Measurements from ENCODE around the gene ACOT9. TPM values are rescaled to one million over a fixed set of nuclear protein-coding genes. Genes with fewer than 3 reads are reported as not detected.
"Not testable (repeated sequence)": the region's sequence is repeated elsewhere in the genome, so short reads cannot be mapped to it uniquely, and the experiment has no call there.

ACOT9 gene
- total RNA-seq, 2 experiments from 2014 or later = 46.8 to 49.7 TPM

GRCh38 chrX:23670528-23670927 lies 72.5 kb downstream of the ACOT9 start:
- Mint-ChIP-seq H3K27ac (no peak overlapping the region), H3K36me3 (ENCODE audit: low read depth) (peaks cover 4% of the 10 kb centered on the region), H3K9me3 (no peaks in the 10 kb centered on the region), H3K27me3 (ENCODE audit: low read depth) (no peaks in the 10 kb centered on the region), H3K4me1 (ENCODE audit: low read depth) (peaks cover 24% of the 10 kb centered on the region), H3K4me3 (no peak overlapping the region)
- intact Hi-C loops (cut with micrococcal nuclease) = no loop called here
- DNase-seq = no peak
- CTCF ChIA-PET = no interaction called here

GRCh38 chrX:23668335-23668734 lies 74.7 kb downstream of the ACOT9 start:
- no peak for DNase-seq
- H3K4me1 Mint-ChIP-seq (ENCODE audit: low read depth) = peaks cover 29% of the 10 kb centered on the region
- no peaks in the 10 kb centered on the region for H3K9me3 Mint-ChIP-seq
- H3K4me3 Mint-ChIP-seq = peak overlapping the region; percentile 84
- intact Hi-C loops (cut with micrococcal nuclease) = loop anchor here (1.0 to 10.0 kb wide), 6 partner anchors 236 to 1824 kb away; partner anchors contain the start of genes APOO, CXorf58 and KLHL15
- H3K27ac Mint-ChIP-seq = peak overlapping the region; percentile 90
- H3K36me3 Mint-ChIP-seq (ENCODE audit: low read depth) = peaks cover 4% of the 10 kb centered on the region
- H3K27me3 Mint-ChIP-seq (ENCODE audit: low read depth) = no peaks in the 10 kb centered on the region
- CTCF ChIA-PET = no interaction called here

GRCh38 chrX:23667239-23668177 lies 75.6 kb downstream of the ACOT9 start, which contains the start of gene PRDX4:
Gene PRDX4 (plus strand): TSS chrX:23667493. CDS start chrX:23667571, 78 bp downstream.
- H3K27me3 Mint-ChIP-seq (ENCODE audit: low read depth) = no peaks in the 10 kb centered on the region
- H3K27ac Mint-ChIP-seq = peak within 1 kb of the TSS; percentile 90

GRCh38 chrX:23666282-23666681 lies 76.8 kb downstream of the ACOT9 start:
- intact Hi-C loops (cut with micrococcal nuclease) = loop anchor here (5.0 to 10.0 kb wide), 5 partner anchors 239 to 1821 kb away; partner anchors contain the start of genes APOO, CXorf58 and KLHL15
- Mint-ChIP-seq H3K9me3 (no peaks in the 10 kb centered on the region), H3K27ac (peak overlapping the region; percentile 66), H3K27me3 (ENCODE audit: low read depth) (no peaks in the 10 kb centered on the region), H3K4me3 (no peak overlapping the region), H3K4me1 (ENCODE audit: low read depth) (peaks cover 42% of the 10 kb centered on the region), H3K36me3 (ENCODE audit: low read depth) (peaks cover 3% of the 10 kb centered on the region)
- DNase-seq = no peak
- CTCF ChIA-PET = interaction anchor here (0.7 kb wide), 1 partner anchor 97 kb away, joined by 3 read pairs; no protein-coding TSS in a partner anchor

More at GRCh38 chrX:23667239-23668177, 75.6 kb downstream of the ACOT9 start, which contains the start of gene PRDX4:
- peak; percentile 82 for DNase-seq
- peaks cover 30% of the 10 kb centered on the region for H3K4me1 Mint-ChIP-seq (ENCODE audit: low read depth)
- peak within 1 kb of the TSS; percentile 84 for H3K4me3 Mint-ChIP-seq
- H3K36me3 Mint-ChIP-seq (ENCODE audit: low read depth) = peaks cover 4% of the 10 kb centered on the region
- intact Hi-C loops (cut with micrococcal nuclease) = loop anchor here (1.0 to 10.0 kb wide), 8 partner anchors 114 to 1823 kb away; partner anchors contain the start of genes APOO, CXorf58, EIF2S3 and KLHL15
- no peaks in the 10 kb centered on the region for H3K9me3 Mint-ChIP-seq
- CTCF ChIA-PET = no interaction called here

GRCh38 chrX:23664496-23664895 lies 78.6 kb downstream of the ACOT9 start:
- H3K4me3 Mint-ChIP-seq = no peak overlapping the region
- H3K9me3 Mint-ChIP-seq = no peaks in the 10 kb centered on the region
- H3K27me3 Mint-ChIP-seq (ENCODE audit: low read depth) = no peaks in the 10 kb centered on the region
- H3K36me3 Mint-ChIP-seq (ENCODE audit: low read depth) = peaks cover 2% of the 10 kb centered on the region
- DNase-seq = no peak
- H3K27ac Mint-ChIP-seq = peak overlapping the region; percentile 50
- CTCF ChIA-PET = no interaction called here
- H3K4me1 Mint-ChIP-seq (ENCODE audit: low read depth) = peaks cover 46% of the 10 kb centered on the region
- intact Hi-C loops (cut with micrococcal nuclease) = loop anchor here (5.0 to 10.0 kb wide), 7 partner anchors 240 to 1820 kb away; partner anchors contain the start of genes APOO, CXorf58 and KLHL15

- intact Hi-C loops (cut with micrococcal nuclease) = loop anchor here (1.0 to 10.0 kb wide), 13 partner anchors 69 to 1818 kb away; partner anchors contain the start of genes APOO, CXorf58, EIF2S3 and KLHL15
- H3K4me3 Mint-ChIP-seq = no peak overlapping the region
- H3K27me3 Mint-ChIP-seq (ENCODE audit: low read depth) = no peaks in the 10 kb centered on the region
- peaks cover 46% of the 10 kb centered on the region for H3K4me1 Mint-ChIP-seq (ENCODE audit: low read depth)
- CTCF ChIA-PET = interaction anchor here (1.5 kb wide), 1 partner anchor 238 kb away, joined by 3 read pairs; no protein-coding TSS in a partner anchor
- peak overlapping the region; percentile 89 for H3K27ac Mint-ChIP-seq
- no peaks in the 10 kb centered on the region for H3K36me3 Mint-ChIP-seq (ENCODE audit: low read depth)
- H3K9me3 Mint-ChIP-seq = no peaks in the 10 kb centered on the region
- peak; percentile 14 for DNase-seq
Observed at GRCh38 chrX:23662853-23663252, 80.2 kb downstream of the ACOT9 start.

GRCh38 chrX:23662187-23662586 lies 80.9 kb downstream of the ACOT9 start:
- DNase-seq = no peak
- CTCF ChIA-PET = interaction anchor here (1.5 kb wide), 1 partner anchor 239 kb away, joined by 3 read pairs; no protein-coding TSS in a partner anchor
- peaks cover 46% of the 10 kb centered on the region for H3K4me1 Mint-ChIP-seq (ENCODE audit: low read depth)
- no peak overlapping the region for H3K4me3 Mint-ChIP-seq
- peak overlapping the region; percentile 89 for H3K27ac Mint-ChIP-seq
- no peaks in the 10 kb centered on the region for H3K9me3 Mint-ChIP-seq
- no peaks in the 10 kb centered on the region for H3K36me3 Mint-ChIP-seq (ENCODE audit: low read depth)
- no peaks in the 10 kb centered on the region for H3K27me3 Mint-ChIP-seq (ENCODE audit: low read depth)
- intact Hi-C loops (cut with micrococcal nuclease) = loop anchor here (1.0 to 10.0 kb wide), 10 partner anchors 111 to 1817 kb away; partner anchors contain the start of genes APOO, CXorf58 and KLHL15

GRCh38 chrX:23661671-23662070 lies 81.4 kb downstream of the ACOT9 start:
- H3K4me1 Mint-ChIP-seq (ENCODE audit: low read depth) = peaks cover 45% of the 10 kb centered on the region
- H3K4me3 Mint-ChIP-seq = no peak overlapping the region
- CTCF ChIA-PET = no interaction called here
- no peaks in the 10 kb centered on the region for H3K27me3 Mint-ChIP-seq (ENCODE audit: low read depth)
- H3K27ac Mint-ChIP-seq = no peak overlapping the region
- intact Hi-C loops (cut with micrococcal nuclease) = loop anchor here (1.0 to 10.0 kb wide), 10 partner anchors 111 to 1817 kb away; partner anchors contain the start of genes APOO, CXorf58 and KLHL15
- DNase-seq = no peak
- no peaks in the 10 kb centered on the region for H3K36me3 Mint-ChIP-seq (ENCODE audit: low read depth)
- no peaks in the 10 kb centered on the region for H3K9me3 Mint-ChIP-seq

GRCh38 chrX:23660766-23661132 lies 82.3 kb downstream of the ACOT9 start:
- no peaks in the 10 kb centered on the region for H3K36me3 Mint-ChIP-seq (ENCODE audit: low read depth)
- no peak overlapping the region for H3K27ac Mint-ChIP-seq
- peaks cover 36% of the 10 kb centered on the region for H3K4me1 Mint-ChIP-seq (ENCODE audit: low read depth)
- intact Hi-C loops (cut with micrococcal nuclease) = loop anchor here (5.0 to 10.0 kb wide), 7 partner anchors 244 to 1816 kb away; partner anchors contain the start of genes APOO, CXorf58 and KLHL15
- H3K4me3 Mint-ChIP-seq = no peak overlapping the region
- CTCF ChIA-PET = interaction anchor here (0.6 kb wide), 1 partner anchor 39 kb away, joined by 3 read pairs; no protein-coding TSS in a partner anchor
- DNase-seq = no peak
- H3K9me3 Mint-ChIP-seq = no peaks in the 10 kb centered on the region
- no peaks in the 10 kb centered on the region for H3K27me3 Mint-ChIP-seq (ENCODE audit: low read depth)

- not testable (repeated sequence) for H3K27ac Mint-ChIP-seq
- intact Hi-C loops (cut with micrococcal nuclease) = loop anchor here (5.0 to 10.0 kb wide), 7 partner anchors 245 to 1815 kb away; partner anchors contain the start of genes APOO, CXorf58 and KLHL15
Observed at GRCh38 chrX:23660083-23660765, 82.9 kb downstream of the ACOT9 start.

GRCh38 chrX:23659339-23659738 lies 83.7 kb downstream of the ACOT9 start:
- DNase-seq = no peak
- no peak overlapping the region for H3K4me3 Mint-ChIP-seq
- H3K27ac Mint-ChIP-seq = no peak overlapping the region
- H3K9me3 Mint-ChIP-seq = no peaks in the 10 kb centered on the region
- peaks cover 33% of the 10 kb centered on the region for H3K4me1 Mint-ChIP-seq (ENCODE audit: low read depth)
- H3K36me3 Mint-ChIP-seq (ENCODE audit: low read depth) = no peaks in the 10 kb centered on the region
- intact Hi-C loops (cut with micrococcal nuclease) = no loop called here
- CTCF ChIA-PET = no interaction called here
- H3K27me3 Mint-ChIP-seq (ENCODE audit: low read depth) = no peaks in the 10 kb centered on the region

More at GRCh38 chrX:23660083-23660765, 82.9 kb downstream of the ACOT9 start:
- peaks cover 36% of the 10 kb centered on the region for H3K4me1 Mint-ChIP-seq (ENCODE audit: low read depth)
- not testable (repeated sequence) for H3K36me3 Mint-ChIP-seq (ENCODE audit: low read depth); DNase-seq; H3K9me3 Mint-ChIP-seq; H3K27me3 Mint-ChIP-seq (ENCODE audit: low read depth); H3K4me3 Mint-ChIP-seq
- CTCF ChIA-PET = interaction anchor here (0.6 kb wide), 1 partner anchor 40 kb away, joined by 3 read pairs; no protein-coding TSS in a partner anchor
